ENCODE results near the gene LTB4R2.

Gene LTB4R2

DNA sequence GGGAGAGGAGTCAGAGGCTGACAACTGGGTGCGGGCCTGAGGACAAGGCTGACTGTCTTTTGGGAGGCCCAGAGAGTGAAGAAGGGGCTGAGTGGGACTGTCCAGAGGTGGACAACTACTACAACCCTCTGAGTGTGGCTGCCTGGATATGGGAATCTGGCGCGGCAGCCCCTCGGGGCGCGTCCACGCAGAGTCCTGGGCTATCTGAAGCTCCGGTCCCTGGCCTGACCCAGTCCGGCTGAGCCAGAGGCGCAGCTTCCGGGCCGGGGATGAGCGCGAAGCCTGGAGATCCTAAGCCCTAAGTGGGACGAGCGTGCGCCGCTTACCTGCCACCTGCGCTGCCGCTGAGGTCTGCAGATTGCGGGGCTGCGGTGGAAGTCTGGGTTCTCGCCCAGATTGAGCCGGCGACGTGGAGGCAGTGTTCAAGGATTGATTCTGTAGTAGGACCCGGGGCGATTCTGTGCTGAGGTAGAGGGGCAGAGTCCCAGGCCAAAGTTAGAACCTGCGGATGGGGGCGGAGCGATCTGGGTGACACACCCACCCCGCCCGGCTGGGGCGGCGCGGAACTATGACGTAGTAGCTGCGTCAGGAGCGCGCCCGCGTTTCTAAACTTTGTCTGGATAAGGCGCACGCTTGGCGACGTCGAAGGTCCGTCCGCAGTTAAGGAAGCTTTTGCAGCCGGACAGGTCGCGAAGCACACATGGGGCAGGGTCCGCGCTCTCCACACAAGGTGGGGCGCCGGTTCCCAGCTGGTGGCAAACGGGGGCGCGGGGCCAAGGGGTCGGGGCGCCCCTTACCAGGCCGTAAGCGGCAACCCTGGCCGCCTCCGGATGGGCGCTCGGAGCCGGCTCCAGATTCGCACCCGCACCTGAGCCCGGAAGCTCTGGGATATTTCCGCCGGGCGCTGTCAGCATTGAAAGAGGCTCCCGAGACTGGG lies 10.4 kb upstream of the LTB4R2 start, which contains the start of the genes DHRS1 and NOP9:
Gene DHRS1 (minus strand): TSS at position 526 of the 937 bp plus-strand sequence. CDS start 674 bp downstream, outside the sequence.
Gene NOP9 (plus strand): TSS at position 596 of the 937 bp plus-strand sequence. CDS start 105 bp downstream, at position 701.
- DNase-seq: peak; percentile 91

DNA sequence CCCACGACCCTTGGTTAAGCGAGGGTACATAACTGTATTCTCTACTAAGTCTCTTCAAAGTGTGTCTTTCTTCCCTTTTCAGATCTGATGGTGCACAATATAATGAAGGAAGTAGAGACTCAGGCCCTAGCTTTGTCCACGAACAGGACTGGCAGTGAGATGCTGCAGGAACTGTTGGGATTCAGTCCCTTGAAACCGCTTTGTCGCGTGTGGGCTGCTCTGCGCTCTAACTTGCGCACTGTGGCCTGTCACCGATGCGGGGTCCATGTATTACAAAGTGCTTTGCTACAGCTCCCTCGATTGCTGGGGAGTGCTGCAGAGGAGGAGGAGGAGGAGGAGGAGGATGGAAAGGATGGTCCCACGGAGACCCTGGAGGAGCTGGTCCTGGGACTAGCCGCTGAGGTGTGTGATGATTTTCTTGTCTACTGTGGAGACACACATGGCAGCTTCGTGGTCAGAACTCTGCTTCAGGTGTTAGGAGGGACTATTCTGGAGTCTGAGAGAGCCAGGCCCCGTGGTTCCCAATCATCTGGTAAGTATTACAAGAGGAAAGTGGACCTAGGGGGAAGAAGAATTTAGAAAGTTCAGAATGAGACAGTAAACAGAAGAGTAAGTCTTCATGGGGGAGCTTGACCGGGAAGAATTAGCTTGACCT lies 9.5 kb upstream of the LTB4R2 start:
- no peak for DNase-seq

DNA sequence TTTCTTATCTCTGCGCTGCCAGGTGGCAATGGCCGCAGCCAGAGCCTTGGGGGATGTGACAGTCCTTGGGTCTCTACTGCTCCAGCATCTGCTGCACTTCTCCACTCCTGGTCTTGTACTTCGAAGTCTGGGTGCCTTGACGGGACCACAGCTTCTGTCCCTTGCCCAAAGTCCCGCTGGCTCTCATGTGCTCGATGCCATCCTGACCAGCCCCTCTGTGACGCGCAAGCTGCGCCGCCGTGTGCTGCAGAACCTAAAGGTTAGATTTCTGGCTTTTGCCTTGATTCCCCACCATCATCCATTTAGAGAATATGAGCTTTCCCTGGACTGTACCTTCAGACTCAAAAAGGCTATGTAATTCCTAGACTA lies 5.9 kb upstream of the LTB4R2 start:
- DNase-seq: no peak

DNA sequence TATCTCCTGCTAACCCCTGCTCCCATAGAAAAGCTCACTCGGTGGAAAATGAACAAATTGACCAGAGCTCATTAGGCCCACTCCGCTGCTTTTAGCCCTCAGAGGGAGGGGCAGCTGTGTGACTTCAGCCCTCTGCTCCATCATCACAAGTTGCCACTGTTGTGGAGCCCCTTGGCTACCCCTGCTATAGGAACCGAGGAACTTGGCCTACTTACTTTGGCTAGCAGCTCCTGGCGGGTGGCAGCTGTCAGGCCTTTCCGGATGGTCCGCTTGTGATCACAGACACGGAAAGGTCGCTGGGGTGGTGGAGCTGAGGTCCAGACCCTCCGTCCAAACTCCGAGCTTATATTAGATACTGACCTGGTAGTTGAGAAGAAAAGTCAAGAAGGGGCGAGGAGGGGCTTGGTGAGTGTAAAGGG lies 2.8 kb upstream of the LTB4R2 start:
- DNase-seq: no peak

DNA sequence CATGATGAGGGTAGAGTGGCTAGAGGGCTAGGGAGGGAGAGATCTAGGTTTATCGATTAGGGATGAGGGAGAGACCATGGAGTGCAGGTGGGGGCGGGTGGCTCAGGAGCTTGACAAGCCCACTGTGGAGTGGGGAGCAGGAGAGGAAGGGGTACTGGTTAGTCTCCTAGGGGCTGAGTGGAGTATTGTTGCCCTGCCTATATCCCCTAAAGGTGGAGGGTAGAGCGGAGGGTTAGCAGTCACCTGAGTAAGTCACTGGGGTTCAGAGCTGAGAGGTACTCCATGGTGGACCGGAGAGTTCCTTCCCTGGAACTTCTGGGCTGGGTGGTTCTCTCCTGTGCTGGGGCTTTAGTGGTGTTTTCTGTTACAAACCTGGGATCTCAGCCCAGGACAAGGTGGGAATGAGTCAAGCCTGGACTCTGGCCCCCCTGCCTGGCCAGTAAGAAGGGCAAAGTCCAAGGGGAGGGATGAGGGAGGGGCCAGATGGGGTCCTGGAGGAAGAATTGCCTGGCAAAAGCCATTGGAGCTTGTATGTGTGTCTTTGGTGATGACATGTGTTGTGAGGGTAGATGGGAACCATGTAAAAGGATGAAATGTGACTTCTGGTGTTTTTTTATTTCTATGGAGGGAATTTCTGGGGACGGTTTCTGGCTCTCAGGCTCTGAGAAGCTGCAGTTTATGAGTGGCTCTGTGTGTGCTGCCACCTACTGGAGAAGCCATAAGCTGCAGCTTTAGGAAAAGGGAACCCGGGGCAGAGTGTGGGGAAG lies 2.2 kb upstream of the LTB4R2 start, which contains the start of gene CIDEB:
Gene CIDEB (minus strand): TSS at position 403 of the 767 bp plus-strand sequence. CDS start 119 bp downstream, at position 284.
- peak; percentile 31 for DNase-seq

DNA sequence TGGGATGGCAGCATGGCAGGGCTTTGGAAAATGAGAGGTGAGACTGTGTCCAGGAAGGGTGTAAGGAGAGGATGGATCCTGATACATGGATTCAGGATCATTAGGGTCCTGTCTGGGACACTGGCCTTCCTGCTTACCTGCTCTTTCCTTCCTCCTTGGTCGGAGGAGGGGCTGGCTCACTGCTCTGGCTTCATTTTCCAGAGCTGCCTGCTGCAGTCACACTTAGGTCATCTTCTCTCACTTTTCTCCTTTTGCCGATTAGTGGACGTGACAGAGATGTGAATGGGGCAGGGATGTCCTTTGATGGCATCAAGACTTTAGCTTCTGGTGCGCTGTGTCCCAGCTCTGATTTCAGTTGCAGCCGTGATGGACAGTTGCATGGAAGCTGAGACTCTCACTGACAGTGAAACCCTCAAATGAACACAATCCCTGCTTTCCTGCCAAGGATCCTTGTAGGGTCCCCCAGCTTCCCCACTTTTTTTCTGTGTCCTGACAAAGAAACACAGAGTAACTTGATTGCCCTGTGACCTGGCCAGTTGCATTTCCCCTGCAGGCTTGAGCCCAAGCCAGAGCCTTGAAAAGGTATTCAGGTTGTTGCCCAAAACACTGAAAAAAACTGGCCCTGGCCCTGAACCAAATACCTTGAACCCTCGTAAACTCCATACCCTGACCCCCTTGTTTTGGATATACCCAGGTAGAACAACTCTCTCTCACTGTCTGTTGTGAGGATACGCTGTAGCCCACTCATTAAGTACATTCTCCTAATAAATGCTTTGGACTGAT lies 1.4 kb upstream of the LTB4R2 start:
- DNase-seq: no peak

DNA sequence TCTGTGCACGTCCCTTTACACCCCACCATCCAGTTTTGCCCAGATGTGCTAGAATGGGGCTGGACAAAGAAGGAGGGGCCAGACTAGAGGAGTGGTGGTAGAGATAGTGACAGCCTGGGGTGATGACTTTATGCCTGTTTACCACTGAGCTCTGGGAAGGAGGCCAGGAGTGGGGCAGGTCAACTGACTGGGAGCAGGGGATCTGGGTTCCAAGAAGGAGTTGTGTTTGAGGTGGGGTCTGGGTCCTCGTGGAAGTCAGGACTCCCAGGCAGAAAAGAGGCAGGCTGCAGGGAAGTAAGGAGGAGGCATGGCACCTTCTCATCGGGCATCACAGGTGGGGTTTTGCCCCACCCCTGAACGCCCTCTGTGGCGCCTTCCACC lies 315 bp downstream of the LTB4R2 start:
- no peak for DNase-seq

DNA sequence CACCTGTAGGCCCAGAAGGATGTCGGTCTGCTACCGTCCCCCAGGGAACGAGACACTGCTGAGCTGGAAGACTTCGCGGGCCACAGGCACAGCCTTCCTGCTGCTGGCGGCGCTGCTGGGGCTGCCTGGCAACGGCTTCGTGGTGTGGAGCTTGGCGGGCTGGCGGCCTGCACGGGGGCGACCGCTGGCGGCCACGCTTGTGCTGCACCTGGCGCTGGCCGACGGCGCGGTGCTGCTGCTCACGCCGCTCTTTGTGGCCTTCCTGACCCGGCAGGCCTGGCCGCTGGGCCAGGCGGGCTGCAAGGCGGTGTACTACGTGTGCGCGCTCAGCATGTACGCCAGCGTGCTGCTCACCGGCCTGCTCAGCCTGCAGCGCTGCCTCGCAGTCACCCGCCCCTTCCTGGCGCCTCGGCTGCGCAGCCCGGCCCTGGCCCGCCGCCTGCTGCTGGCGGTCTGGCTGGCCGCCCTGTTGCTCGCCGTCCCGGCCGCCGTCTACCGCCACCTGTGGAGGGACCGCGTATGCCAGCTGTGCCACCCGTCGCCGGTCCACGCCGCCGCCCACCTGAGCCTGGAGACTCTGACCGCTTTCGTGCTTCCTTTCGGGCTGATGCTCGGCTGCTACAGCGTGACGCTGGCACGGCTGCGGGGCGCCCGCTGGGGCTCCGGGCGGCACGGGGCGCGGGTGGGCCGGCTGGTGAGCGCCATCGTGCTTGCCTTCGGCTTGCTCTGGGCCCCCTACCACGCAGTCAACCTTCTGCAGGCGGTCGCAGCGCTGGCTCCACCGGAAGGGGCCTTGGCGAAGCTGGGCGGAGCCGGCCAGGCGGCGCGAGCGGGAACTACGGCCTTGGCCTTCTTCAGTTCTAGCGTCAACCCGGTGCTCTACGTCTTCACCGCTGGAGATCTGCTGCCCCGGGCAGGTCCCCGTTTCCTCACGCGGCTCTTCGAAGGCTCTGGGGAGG lies 985 bp downstream of the LTB4R2 start, which contains the start of gene LTB4R:
Gene LTB4R (plus strand): TSS at position 857 of the 959 bp plus-strand sequence. CDS start 4,150 bp downstream, outside the sequence.
- DNase-seq: peak; percentile 52

DNA sequence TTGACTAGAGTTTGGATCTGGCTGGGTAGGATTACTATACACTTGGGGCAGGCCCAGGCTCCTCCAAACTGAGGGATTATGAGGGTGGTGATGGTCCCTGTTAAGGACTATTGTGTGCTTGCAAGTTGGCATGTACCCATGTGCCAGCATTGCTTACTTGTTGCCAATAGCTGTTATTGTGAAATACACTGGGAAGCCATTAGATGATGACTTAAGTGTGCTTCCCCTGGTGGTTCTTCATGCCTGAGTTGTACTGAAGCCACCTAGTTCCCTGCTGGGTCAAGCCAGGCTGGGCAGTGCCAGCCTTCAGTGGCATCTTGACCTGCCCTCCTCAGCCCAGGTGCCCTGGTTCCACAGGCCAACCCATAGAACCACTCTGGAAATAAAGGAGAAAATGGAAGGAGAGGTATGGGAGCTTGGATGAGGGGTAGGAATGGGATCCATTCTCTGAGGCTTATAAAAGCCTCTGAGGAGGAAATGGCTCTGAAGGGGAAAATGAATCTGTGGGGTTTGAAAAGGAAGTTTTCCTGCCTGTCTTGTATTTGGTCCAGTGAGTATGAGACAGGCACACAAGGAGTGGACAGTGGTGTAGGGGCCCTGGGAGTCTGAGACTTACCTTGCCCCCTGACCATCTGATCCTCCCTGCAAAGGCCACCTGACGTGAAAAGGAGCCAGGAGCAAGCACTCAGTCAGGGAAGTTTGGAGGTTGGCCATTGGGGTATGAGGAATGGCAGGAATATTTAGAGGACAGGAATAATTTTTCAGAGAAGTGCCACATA lies 2.1 kb downstream of the LTB4R2 start:
- no peak for DNase-seq

DNA sequence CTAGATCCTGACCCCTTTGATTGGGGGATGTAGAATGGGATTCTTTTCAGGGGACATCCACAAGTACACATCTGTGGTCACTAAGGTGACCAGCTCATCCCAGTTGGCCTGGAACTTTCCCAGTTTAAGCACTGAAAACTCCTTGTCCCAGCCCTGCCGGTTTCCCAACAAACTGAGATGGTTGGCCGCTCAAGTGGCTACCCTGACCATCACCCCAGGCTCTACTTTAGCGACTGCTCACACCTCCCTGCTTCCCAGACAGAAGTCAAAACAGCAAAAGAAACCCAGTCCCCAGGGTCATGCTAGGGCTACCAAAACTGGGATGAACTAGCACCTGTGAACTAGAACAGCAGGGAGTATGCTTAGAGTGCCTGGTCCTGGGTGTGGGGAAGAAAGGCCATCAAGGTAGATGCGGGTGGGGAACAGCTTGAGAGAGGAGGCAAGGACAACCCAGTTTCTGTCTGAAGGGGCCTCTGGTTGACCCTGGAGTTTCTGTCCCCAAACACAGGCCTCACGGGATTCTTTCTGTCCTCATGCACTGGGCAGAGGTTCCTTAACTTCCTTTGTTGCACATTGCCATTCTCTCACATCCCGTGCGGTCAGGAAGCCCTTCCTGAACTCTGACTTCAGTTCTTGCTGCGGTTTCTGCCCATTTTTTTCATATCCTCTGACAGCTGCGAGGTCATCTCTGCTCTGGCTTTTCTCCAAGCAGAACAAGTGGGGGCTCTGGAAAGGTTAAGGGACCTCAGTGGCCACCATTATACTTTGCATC lies 3.0 kb downstream of the LTB4R2 start:
- no peak for DNase-seq

DNA sequence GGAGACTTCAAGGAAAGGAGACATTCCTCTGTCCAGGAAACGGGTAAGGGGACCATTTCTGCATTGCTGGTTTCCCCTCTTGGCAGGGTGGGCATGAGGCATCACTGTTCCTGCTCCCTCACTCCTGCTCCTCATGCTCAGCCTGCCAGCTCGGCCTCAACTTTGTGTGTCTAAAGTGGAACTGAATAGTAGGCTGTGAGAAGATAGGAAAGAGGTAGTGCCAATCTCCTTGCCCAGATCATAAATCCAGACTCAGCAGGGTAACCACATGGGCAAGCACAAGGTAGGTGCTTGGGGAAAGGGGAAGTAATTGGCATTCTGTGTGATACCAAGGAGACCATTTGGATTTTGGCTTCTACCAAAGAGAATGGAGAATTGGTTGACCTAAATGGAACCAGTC lies 4.0 kb downstream of the LTB4R2 start:
- no peak for DNase-seq

DNA sequence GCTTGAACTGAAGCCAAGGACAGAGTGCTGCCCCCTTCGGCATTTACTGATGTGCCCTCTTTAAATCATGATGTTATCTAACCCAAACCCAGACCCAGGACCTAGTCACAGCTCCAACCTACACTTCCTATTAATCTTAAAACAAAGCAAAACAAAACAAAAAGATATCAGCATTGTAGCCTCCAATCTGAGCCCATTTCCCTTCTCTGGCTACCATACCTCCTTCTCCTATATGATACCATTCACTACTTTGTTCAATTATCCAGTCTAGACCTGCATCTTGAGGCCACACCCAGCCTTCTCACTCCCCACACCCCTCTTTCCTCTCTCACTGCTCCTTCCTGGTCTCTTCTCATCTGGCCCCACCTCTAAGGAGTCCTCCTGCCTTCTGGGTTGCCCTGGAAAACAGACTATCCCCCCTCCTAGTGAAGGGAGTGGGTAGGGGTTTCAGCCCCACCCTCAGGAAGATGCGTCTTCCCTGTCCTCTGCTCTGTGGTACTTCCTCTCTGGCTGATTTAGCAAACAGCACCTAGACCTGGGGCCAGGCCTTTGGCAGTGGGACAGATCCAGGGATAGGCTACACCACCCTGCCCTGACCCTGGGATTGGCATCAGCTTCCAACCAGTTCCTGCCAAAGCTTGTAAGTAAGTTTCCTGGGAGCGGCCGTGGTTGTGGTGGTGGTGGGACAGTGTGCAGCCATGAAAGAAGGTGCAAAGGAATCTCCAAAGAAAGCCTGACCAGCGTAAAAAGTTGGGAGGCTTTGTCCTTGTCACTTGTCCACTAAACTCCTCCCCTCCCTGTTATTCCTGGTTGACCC lies 4.6 kb downstream of the LTB4R2 start:
- no peak for DNase-seq

DNA sequence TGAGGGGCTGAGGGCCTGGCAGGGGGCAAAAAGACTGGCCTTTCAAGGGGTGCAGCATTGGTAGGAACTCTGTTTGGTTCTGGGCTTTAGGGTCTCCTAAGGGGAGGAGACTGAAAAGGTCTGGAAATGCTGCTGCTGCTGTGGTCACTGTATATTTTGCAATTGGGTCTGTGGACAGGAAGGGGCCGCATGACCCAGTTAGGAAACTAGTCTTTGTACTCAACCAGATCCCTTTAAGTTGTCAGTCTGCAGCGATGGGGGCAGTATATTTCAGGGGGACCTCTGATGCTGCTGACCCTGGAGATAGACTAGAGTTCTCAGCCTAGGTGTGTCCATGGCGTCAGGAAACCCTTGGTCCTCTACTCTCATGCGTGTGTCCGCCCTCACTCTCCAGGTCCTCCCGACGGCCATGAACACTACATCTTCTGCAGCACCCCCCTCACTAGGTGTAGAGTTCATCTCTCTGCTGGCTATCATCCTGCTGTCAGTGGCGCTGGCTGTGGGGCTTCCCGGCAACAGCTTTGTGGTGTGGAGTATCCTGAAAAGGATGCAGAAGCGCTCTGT lies 5.4 kb downstream of the LTB4R2 start:
- DNase-seq: no peak

DNA sequence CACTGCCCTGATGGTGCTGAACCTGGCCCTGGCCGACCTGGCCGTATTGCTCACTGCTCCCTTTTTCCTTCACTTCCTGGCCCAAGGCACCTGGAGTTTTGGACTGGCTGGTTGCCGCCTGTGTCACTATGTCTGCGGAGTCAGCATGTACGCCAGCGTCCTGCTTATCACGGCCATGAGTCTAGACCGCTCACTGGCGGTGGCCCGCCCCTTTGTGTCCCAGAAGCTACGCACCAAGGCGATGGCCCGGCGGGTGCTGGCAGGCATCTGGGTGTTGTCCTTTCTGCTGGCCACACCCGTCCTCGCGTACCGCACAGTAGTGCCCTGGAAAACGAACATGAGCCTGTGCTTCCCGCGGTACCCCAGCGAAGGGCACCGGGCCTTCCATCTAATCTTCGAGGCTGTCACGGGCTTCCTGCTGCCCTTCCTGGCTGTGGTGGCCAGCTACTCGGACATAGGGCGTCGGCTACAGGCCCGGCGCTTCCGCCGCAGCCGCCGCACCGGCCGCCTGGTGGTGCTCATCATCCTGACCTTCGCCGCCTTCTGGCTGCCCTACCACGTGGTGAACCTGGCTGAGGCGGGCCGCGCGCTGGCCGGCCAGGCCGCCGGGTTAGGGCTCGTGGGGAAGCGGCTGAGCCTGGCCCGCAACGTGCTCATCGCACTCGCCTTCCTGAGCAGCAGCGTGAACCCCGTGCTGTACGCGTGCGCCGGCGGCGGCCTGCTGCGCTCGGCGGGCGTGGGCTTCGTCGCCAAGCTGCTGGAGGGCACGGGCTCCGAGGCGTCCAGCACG lies 6.1 kb downstream of the LTB4R2 start:
- DNase-seq: no peak

DNA sequence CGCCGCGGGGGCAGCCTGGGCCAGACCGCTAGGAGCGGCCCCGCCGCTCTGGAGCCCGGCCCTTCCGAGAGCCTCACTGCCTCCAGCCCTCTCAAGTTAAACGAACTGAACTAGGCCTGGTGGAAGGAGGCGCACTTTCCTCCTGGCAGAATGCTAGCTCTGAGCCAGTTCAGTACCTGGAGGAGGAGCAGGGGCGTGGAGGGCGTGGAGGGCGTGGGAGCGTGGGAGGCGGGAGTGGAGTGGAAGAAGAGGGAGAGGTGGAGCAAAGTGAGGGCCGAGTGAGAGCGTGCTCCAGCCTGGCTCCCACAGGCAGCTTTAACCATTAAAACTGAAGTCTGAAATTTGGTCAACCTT lies 6.6 kb downstream of the LTB4R2 start:
- DNase-seq: no peak

DNA sequence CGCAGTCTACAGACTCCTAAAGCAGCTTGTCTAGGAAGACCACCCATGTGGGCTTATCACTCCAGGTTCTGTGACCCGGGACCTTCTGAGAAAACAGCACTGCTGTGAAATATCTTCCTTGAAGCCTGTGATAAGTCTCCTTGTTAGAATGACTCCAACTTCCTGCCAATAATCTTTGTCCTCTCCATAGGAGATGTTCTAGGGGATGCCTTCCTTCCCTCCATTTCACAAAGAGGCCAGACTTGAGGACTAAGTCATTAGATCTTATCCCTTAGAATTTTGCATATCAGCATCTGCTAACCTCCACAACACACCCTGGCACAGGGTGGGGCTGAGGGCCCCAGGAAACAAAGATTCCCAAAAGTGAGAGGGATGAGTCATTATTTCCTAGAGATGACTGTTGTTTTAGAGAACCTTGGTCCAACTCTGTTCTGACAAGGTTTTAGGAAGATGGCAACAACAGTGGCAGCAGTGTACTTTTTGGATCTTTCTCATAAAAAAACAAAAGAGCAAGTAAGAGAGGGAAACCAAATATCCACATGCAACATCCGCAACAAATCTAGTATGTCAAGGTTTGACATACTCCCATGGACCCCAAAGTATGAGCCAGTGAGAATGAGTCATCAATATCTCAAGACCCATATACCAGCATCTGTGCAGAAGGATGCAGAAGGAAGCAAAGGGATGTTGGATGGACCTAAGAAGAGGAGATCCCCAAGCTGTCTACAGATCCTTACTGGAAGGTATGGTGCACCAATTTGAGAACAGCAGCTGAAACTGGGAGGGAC lies 7.4 kb downstream of the LTB4R2 start:
- DNase-seq: no peak
